Limb (tissue), 2 donors: ENCODE data around the gene PRDM16.

Experiments
- DNase-seq, 2 donors: peaks; one replicate each; pipeline ENCODE4 v3.0.0-alpha.2; 2016; ENCODE audit errors: extremely low spot score in 2 of 2

Gene PRDM16

GRCh38 chr1:3032371-3033039, 36.5 kb upstream of the PRDM16 start:
- peak in 1 of 2 donors; percentile 24 for DNase-seq

GRCh38 chr1:3033040-3033789, 35.8 kb upstream of the PRDM16 start:
- DNase-seq, result peak in 1 of 2 donors; percentile 9

GRCh38 chr1:3033790-3034090, 35.3 kb upstream of the PRDM16 start:
- no peak for DNase-seq

- no peak for DNase-seq
These were observed 34.8 kb upstream of the PRDM16 start for GRCh38 chr1:3034162-3034561.

- DNase-seq, result peak in 1 of 2 donors; percentile 18
These were observed 34.1 kb upstream of the PRDM16 start for GRCh38 chr1:3034728-3035562.

- DNase-seq, result peak in 1 of 2 donors; percentile 30
These were observed 33.2 kb upstream of the PRDM16 start for GRCh38 chr1:3035563-3036446.

GRCh38 chr1:3036447-3037280, 32.3 kb upstream of the PRDM16 start:
- DNase-seq, result peak in 1 of 2 donors; percentile 28

GRCh38 chr1:3037281-3038040, 31.5 kb upstream of the PRDM16 start:
- DNase-seq, result peak in 1 of 2 donors; percentile 20

GRCh38 chr1:3038113-3038551, 30.9 kb upstream of the PRDM16 start:
- no peak for DNase-seq

- DNase-seq, result peak in 1 of 2 donors; percentile 47
These were observed 30.3 kb upstream of the PRDM16 start for GRCh38 chr1:3038571-3039181.

- DNase-seq, result no peak
These were observed 29.0 kb upstream of the PRDM16 start for GRCh38 chr1:3040004-3040403.

- DNase-seq, result no peak
These were observed 26.5 kb upstream of the PRDM16 start for GRCh38 chr1:3042481-3042880.

GRCh38 chr1:3049164-3049563, 19.8 kb upstream of the PRDM16 start:
- DNase-seq, result no peak

GRCh38 chr1:3049905-3050304, 19.1 kb upstream of the PRDM16 start:
- no peak for DNase-seq

GRCh38 chr1:3050603-3051002, 18.4 kb upstream of the PRDM16 start:
- DNase-seq, result no peak

GRCh38 chr1:3051270-3052268, 17.4 kb upstream of the PRDM16 start:
- DNase-seq, result no peak

- no peak for DNase-seq
These were observed 16.5 kb upstream of the PRDM16 start for GRCh38 chr1:3052501-3052900.
